Measurements from ENCODE around the gene CD82. TPM values are rescaled to one million over a fixed set of nuclear protein-coding genes. Genes with fewer than 3 reads are reported as not detected.

The CD82 gene
- total RNA-seq, 2 experiments from 2014 or later = 289 to 319 TPM

GRCh38 chr11:44525473-44526252, 39.8 kb upstream of the CD82 start:
- no peaks in the 10 kb centered on the region for H3K9me3 Mint-ChIP-seq
- POLR2A ChIA-PET = no interaction called here
- no peaks in the 10 kb centered on the region for H3K36me3 Mint-ChIP-seq (ENCODE audit: low read depth)
- peaks cover 14% of the 10 kb centered on the region for H3K27me3 Mint-ChIP-seq
- TF ChIP-seq CTCF (IDR thresholded peaks at IDR 0.05) = no peak
- H3K4me1 Mint-ChIP-seq (ENCODE audit: low read depth) = peaks cover 15% of the 10 kb centered on the region
- no peak for DNase-seq
- intact Hi-C loops (cut with micrococcal nuclease) = no loop called here
- CTCF ChIA-PET = interaction anchor here (5.9 kb wide), 1 partner anchor 13 kb away, joined by 98 read pairs; no protein-coding TSS in a partner anchor
- ATAC-seq = no peak
- H3K27ac Mint-ChIP-seq = no peak overlapping the region
- H3K4me3 Mint-ChIP-seq = no peak overlapping the region

- Mint-ChIP-seq H3K4me3 (no peak overlapping the region), H3K9me3 (no peaks in the 10 kb centered on the region), H3K4me1 (ENCODE audit: low read depth) (peaks cover 22% of the 10 kb centered on the region), H3K36me3 (ENCODE audit: low read depth) (no peaks in the 10 kb centered on the region), H3K27me3 (peaks cover 7% of the 10 kb centered on the region), H3K27ac (no peak overlapping the region)
- ATAC-seq (no peak), DNase-seq (no peak)
- no peak for TF ChIP-seq CTCF (IDR thresholded peaks at IDR 0.05)
- intact Hi-C loops (cut with micrococcal nuclease) = no loop called here
- ChIA-PET POLR2A (no interaction called here), CTCF (interaction anchor here (5.9 kb wide), 1 partner anchor 12 kb away, joined by 98 read pairs; no protein-coding TSS in a partner anchor)
Measured at GRCh38 chr11:44526438-44526837, 39.0 kb upstream of the CD82 start.

GRCh38 chr11:44527476-44527875, 38.0 kb upstream of the CD82 start:
- H3K4me1 Mint-ChIP-seq (ENCODE audit: low read depth) = peaks cover 23% of the 10 kb centered on the region
- no peaks in the 10 kb centered on the region for H3K9me3 Mint-ChIP-seq
- no peak overlapping the region for H3K27ac Mint-ChIP-seq
- no peaks in the 10 kb centered on the region for H3K36me3 Mint-ChIP-seq (ENCODE audit: low read depth)
- no peak overlapping the region for H3K4me3 Mint-ChIP-seq
- peaks cover 5% of the 10 kb centered on the region for H3K27me3 Mint-ChIP-seq
- TF ChIP-seq CTCF (IDR thresholded peaks at IDR 0.05) = no peak
- ChIA-PET POLR2A (no interaction called here), CTCF (interaction anchor here (1.7 kb wide), 1 partner anchor 241 kb away, joined by 4 read pairs; no protein-coding TSS in a partner anchor)
- ATAC-seq = no peak
- intact Hi-C loops (cut with micrococcal nuclease) = no loop called here
- DNase-seq = no peak

GRCh38 chr11:44528103-44528502, 37.4 kb upstream of the CD82 start:
- ATAC-seq = no peak
- no peaks in the 10 kb centered on the region for H3K9me3 Mint-ChIP-seq
- H3K36me3 Mint-ChIP-seq (ENCODE audit: low read depth) = no peaks in the 10 kb centered on the region
- ChIA-PET POLR2A (no interaction called here), CTCF (interaction anchor here (1.7 kb wide), 1 partner anchor 241 kb away, joined by 4 read pairs; no protein-coding TSS in a partner anchor)
- DNase-seq = no peak
- intact Hi-C loops (cut with micrococcal nuclease) = no loop called here
- H3K4me3 Mint-ChIP-seq = no peak overlapping the region
- no peak for TF ChIP-seq CTCF (IDR thresholded peaks at IDR 0.05)
- peaks cover 23% of the 10 kb centered on the region for H3K4me1 Mint-ChIP-seq (ENCODE audit: low read depth)
- H3K27me3 Mint-ChIP-seq = no peaks in the 10 kb centered on the region
- no peak overlapping the region for H3K27ac Mint-ChIP-seq

GRCh38 chr11:44528581-44528980, 36.9 kb upstream of the CD82 start:
- TF ChIP-seq CTCF (IDR thresholded peaks at IDR 0.05) = no peak
- peaks cover 23% of the 10 kb centered on the region for H3K4me1 Mint-ChIP-seq (ENCODE audit: low read depth)
- CTCF ChIA-PET = interaction anchor here (0.7 to 1.7 kb wide), 2 partner anchors 11 to 242 kb away, joined by 3 to 4 read pairs; no protein-coding TSS in a partner anchor
- ATAC-seq = no peak
- POLR2A ChIA-PET = no interaction called here
- H3K36me3 Mint-ChIP-seq (ENCODE audit: low read depth) = no peaks in the 10 kb centered on the region
- H3K27ac Mint-ChIP-seq = no peak overlapping the region
- no peaks in the 10 kb centered on the region for H3K9me3 Mint-ChIP-seq
- H3K4me3 Mint-ChIP-seq = no peak overlapping the region
- no peaks in the 10 kb centered on the region for H3K27me3 Mint-ChIP-seq
- intact Hi-C loops (cut with micrococcal nuclease) = no loop called here
- no peak for DNase-seq

All from activated CD8-positive, alpha-beta T cell treated with anti-CD3 and anti-CD28 coated beads for 36 hours (primary cell).